ENCODE results near the gene SNAI3.

SNAI3 gene

DNA sequence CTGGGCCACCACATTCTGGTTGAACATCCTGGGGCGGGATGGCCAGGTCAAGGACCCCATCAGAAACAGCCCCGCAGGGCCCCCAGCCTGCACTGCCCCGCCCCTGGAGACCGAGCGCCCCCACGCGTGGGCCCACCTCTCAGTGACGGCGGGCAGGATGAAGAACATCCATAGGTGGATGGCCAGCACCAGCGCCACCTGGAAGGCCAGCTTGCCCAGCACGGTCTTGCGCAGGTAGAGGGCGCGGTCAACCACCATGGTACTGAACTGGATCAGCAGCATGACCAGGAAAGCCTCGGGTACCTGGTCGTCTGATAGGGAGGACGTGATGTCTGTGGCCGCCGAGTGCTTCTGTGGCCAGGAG is 33.6 kb upstream of the SNAI3 start:
- TF ChIP-seq, protein P1, sequence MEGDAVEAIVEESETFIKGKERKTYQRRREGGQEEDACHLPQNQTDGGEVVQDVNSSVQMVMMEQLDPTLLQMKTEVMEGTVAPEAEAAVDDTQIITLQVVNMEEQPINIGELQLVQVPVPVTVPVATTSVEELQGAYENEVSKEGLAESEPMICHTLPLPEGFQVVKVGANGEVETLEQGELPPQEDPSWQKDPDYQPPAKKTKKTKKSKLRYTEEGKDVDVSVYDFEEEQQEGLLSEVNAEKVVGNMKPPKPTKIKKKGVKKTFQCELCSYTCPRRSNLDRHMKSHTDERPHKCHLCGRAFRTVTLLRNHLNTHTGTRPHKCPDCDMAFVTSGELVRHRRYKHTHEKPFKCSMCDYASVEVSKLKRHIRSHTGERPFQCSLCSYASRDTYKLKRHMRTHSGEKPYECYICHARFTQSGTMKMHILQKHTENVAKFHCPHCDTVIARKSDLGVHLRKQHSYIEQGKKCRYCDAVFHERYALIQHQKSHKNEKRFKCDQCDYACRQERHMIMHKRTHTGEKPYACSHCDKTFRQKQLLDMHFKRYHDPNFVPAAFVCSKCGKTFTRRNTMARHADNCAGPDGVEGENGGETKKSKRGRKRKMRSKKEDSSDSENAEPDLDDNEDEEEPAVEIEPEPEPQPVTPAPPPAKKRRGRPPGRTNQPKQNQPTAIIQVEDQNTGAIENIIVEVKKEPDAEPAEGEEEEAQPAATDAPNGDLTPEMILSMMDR (conservative IDR thresholded peaks at IDR 0.05; ENCODE audit: low read length): no peak
- TF ChIP-seq EZH2phosphoT487 (IDR thresholded peaks at IDR 0.05; ENCODE audit: borderline replicate concordance): no peak
- Histone ChIP-seq H3F3A (ENCODE audit: low read depth) (no peaks in the 10 kb centered on the region), H4K20me1 (ENCODE audit: insufficient read depth, low read length, poor library complexity, severe bottlenecking) (no peaks in the 10 kb centered on the region), H3K4me3 (ENCODE audit: low read length, poor library complexity, severe bottlenecking) (no peak overlapping the region), H3K9me2 (replicated peaks; ENCODE audit: low read depth, low read length) (no peaks in the 10 kb centered on the region), H3K9ac (ENCODE audit: low read depth, low read length, poor library complexity, severe bottlenecking) (no peak overlapping the region), H3K4me1 (ENCODE audit: insufficient read depth, low read length, poor library complexity, severe bottlenecking) (no peaks in the 10 kb centered on the region), H3K9me3 (ENCODE audit: insufficient read depth, low read depth, low read length) (no peaks in the 10 kb centered on the region), H3K79me2 (ENCODE audit: insufficient read depth, low read length) (no peaks in the 10 kb centered on the region), H3K4me2 (ENCODE audit: low read depth, low read length, poor library complexity, severe bottlenecking) (no peak overlapping the region), H3K36me3 (ENCODE audit: insufficient read depth, low read length) (peaks cover 45% of the 10 kb centered on the region; the same call in 1 of the 2 replicates), H3K27me3 (ENCODE audit: insufficient read depth, low read length, poor library complexity, severe bottlenecking) (no peaks in the 10 kb centered on the region), H2AFZ (ENCODE audit: low read length) (no peak overlapping the region)

DNA sequence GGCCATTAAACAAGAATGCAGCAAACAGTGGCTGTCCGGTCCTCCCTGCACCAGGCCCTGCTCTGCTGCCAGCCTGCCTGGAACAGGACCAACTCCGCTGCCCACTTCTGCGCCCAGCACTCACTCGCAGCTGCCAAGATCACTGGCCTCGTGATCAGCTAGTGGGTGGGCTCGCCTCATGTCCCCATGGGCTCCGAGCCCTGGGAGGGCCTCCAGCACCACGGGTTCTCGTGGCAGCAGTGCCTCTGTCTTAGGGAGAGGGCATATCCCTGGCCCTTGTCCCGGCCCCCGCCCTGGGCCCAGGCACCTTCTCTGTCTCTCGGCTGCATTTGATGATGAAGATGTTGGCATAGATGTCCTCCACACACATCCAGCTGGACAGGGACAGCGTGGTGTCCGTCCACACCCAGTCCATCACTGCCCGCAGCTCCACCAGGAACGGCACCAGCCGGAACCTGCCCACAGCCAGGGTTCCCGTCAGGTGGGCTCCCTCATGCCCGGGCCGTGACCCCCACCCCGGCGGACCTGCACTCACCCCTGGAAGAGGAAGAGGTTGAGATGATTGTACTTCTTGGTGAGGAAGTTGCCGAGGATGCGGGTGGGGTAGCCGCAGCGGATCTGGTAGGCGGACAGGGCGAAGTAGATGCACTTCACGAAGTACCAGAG is 33.1 kb upstream of the SNAI3 start:
- Histone ChIP-seq H3K36me3 (ENCODE audit: insufficient read depth, low read length) (peaks cover 45% of the 10 kb centered on the region; the same call in 1 of the 2 replicates), H4K20me1 (ENCODE audit: insufficient read depth, low read length, poor library complexity, severe bottlenecking) (no peaks in the 10 kb centered on the region), H3K9ac (ENCODE audit: low read depth, low read length, poor library complexity, severe bottlenecking) (no peak overlapping the region)

DNA sequence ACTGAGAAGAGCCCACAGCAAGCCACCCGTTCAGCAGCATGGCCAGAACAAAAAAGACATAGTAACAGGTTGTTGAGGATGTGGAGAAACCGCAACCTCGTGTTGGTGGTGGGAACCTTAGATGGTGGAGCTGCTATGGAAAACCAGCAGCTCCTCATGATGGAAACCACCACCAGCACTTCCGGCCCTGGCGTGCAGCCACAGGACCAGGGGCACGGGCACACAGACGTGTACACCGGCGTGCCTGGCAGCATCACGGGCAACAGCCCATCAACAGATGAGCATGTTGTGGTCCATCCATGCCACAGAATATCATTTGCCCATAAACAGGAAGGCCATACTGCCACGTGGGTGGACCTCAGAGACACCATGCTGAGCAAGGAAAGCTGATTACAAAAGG is 31.9 kb upstream of the SNAI3 start:
- Histone ChIP-seq H2AFZ (ENCODE audit: low read length) (no peak overlapping the region), H3K27me3 (ENCODE audit: insufficient read depth, low read length, poor library complexity, severe bottlenecking) (no peaks in the 10 kb centered on the region), H3K36me3 (ENCODE audit: insufficient read depth, low read length) (peaks cover 39% of the 10 kb centered on the region; the same call in 1 of the 2 replicates), H3K9ac (ENCODE audit: low read depth, low read length, poor library complexity, severe bottlenecking) (no peak overlapping the region), H4K20me1 (ENCODE audit: insufficient read depth, low read length, poor library complexity, severe bottlenecking) (no peaks in the 10 kb centered on the region), H3K4me1 (ENCODE audit: insufficient read depth, low read length, poor library complexity, severe bottlenecking) (no peaks in the 10 kb centered on the region), H3K4me2 (ENCODE audit: low read depth, low read length, poor library complexity, severe bottlenecking) (no peak overlapping the region), H3K9me2 (replicated peaks; ENCODE audit: low read depth, low read length) (no peaks in the 10 kb centered on the region), H3K79me2 (ENCODE audit: insufficient read depth, low read length) (no peaks in the 10 kb centered on the region), H3K4me3 (ENCODE audit: low read length, poor library complexity, severe bottlenecking) (no peak overlapping the region), H3K9me3 (ENCODE audit: insufficient read depth, low read depth, low read length) (no peaks in the 10 kb centered on the region), H3F3A (ENCODE audit: low read depth) (no peaks in the 10 kb centered on the region)
- TF ChIP-seq, protein P1 (conservative IDR thresholded peaks at IDR 0.05; ENCODE audit: low read length): no peak

More for the DNA sequence above, 33.1 kb upstream of the SNAI3 start:
- H3K4me3 ChIP-seq (ENCODE audit: low read length, poor library complexity, severe bottlenecking): no peak overlapping the region
- H3K79me2 ChIP-seq (ENCODE audit: insufficient read depth, low read length): no peaks in the 10 kb centered on the region
- H3K9me2 ChIP-seq (replicated peaks; ENCODE audit: low read depth, low read length): no peaks in the 10 kb centered on the region
- no peaks in the 10 kb centered on the region for H3F3A ChIP-seq (ENCODE audit: low read depth)
- no peaks in the 10 kb centered on the region for H3K27me3 ChIP-seq (ENCODE audit: insufficient read depth, low read length, poor library complexity, severe bottlenecking)
- no peaks in the 10 kb centered on the region for H3K4me1 ChIP-seq (ENCODE audit: insufficient read depth, low read length, poor library complexity, severe bottlenecking)
- no peaks in the 10 kb centered on the region for H3K9me3 ChIP-seq (ENCODE audit: insufficient read depth, low read depth, low read length)
- H3K4me2 ChIP-seq (ENCODE audit: low read depth, low read length, poor library complexity, severe bottlenecking): no peak overlapping the region
- no peak for TF ChIP-seq EZH2phosphoT487 (IDR thresholded peaks at IDR 0.05; ENCODE audit: borderline replicate concordance)
- TF ChIP-seq, protein P1 (conservative IDR thresholded peaks at IDR 0.05; ENCODE audit: low read length): no peak
- no peak overlapping the region for H2AFZ ChIP-seq (ENCODE audit: low read length)
